ENCODE measurements around the gene MCC.

The MCC gene

GRCh38 chr5:113508756-113509155, 20.5 kb upstream of the MCC start:
- H3K27ac Mint-ChIP-seq: no peak overlapping the region
- H3K27me3 Mint-ChIP-seq: peaks cover 48% of the 10 kb centered on the region
- no peak overlapping the region for H3K4me3 Mint-ChIP-seq
- peaks cover 3% of the 10 kb centered on the region for H3K4me1 Mint-ChIP-seq (ENCODE audit: low read depth)
- H3K9me3 Mint-ChIP-seq: no peaks in the 10 kb centered on the region
- H3K36me3 Mint-ChIP-seq (ENCODE audit: low read depth): no peaks in the 10 kb centered on the region

GRCh38 chr5:113507601-113508000, 19.3 kb upstream of the MCC start:
- Mint-ChIP-seq H3K4me1 (ENCODE audit: low read depth) (no peaks in the 10 kb centered on the region), H3K27ac (no peak overlapping the region), H3K9me3 (no peaks in the 10 kb centered on the region), H3K36me3 (ENCODE audit: low read depth) (no peaks in the 10 kb centered on the region), H3K4me3 (no peak overlapping the region), H3K27me3 (peaks cover 53% of the 10 kb centered on the region)

GRCh38 chr5:113505181-113505580, 16.9 kb upstream of the MCC start:
- H3K4me1 Mint-ChIP-seq (ENCODE audit: low read depth): no peaks in the 10 kb centered on the region
- H3K4me3 Mint-ChIP-seq: no peak overlapping the region
- no peak overlapping the region for H3K27ac Mint-ChIP-seq
- H3K27me3 Mint-ChIP-seq: peaks cover 70% of the 10 kb centered on the region
- peaks cover 11% of the 10 kb centered on the region for H3K9me3 Mint-ChIP-seq
- no peaks in the 10 kb centered on the region for H3K36me3 Mint-ChIP-seq (ENCODE audit: low read depth)

- H3K36me3 Mint-ChIP-seq (ENCODE audit: low read depth): no peaks in the 10 kb centered on the region
- H3K27ac Mint-ChIP-seq: no peak overlapping the region
- H3K9me3 Mint-ChIP-seq: peaks cover 11% of the 10 kb centered on the region
- H3K4me3 Mint-ChIP-seq: no peak overlapping the region
- H3K4me1 Mint-ChIP-seq (ENCODE audit: low read depth): no peaks in the 10 kb centered on the region
- H3K27me3 Mint-ChIP-seq: peaks cover 71% of the 10 kb centered on the region
These were observed 14.9 kb upstream of the MCC start for GRCh38 chr5:113503146-113503545.

GRCh38 chr5:113502073-113502472, 13.8 kb upstream of the MCC start:
- Mint-ChIP-seq H3K27ac (no peak overlapping the region), H3K9me3 (peaks cover 11% of the 10 kb centered on the region), H3K4me3 (no peak overlapping the region), H3K27me3 (peaks cover 71% of the 10 kb centered on the region), H3K36me3 (ENCODE audit: low read depth) (no peaks in the 10 kb centered on the region), H3K4me1 (ENCODE audit: low read depth) (no peaks in the 10 kb centered on the region)

GRCh38 chr5:113495422-113495841, 7.2 kb upstream of the MCC start:
- peaks cover 6% of the 10 kb centered on the region for H3K36me3 Mint-ChIP-seq (ENCODE audit: low read depth)
- H3K4me3 Mint-ChIP-seq: no peak overlapping the region
- H3K27me3 Mint-ChIP-seq: peaks cover 71% of the 10 kb centered on the region
- peaks cover 9% of the 10 kb centered on the region for H3K9me3 Mint-ChIP-seq
- no peaks in the 10 kb centered on the region for H3K4me1 Mint-ChIP-seq (ENCODE audit: low read depth)
- no peak overlapping the region for H3K27ac Mint-ChIP-seq

GRCh38 chr5:113493446-113493845, 5.2 kb upstream of the MCC start:
- Mint-ChIP-seq H3K9me3 (peaks cover 18% of the 10 kb centered on the region), H3K4me3 (no peak overlapping the region), H3K4me1 (ENCODE audit: low read depth) (peaks cover 11% of the 10 kb centered on the region), H3K27me3 (peaks cover 69% of the 10 kb centered on the region), H3K27ac (no peak overlapping the region), H3K36me3 (ENCODE audit: low read depth) (peaks cover 9% of the 10 kb centered on the region)

- peaks cover 18% of the 10 kb centered on the region for H3K4me1 Mint-ChIP-seq (ENCODE audit: low read depth)
- no peak overlapping the region for H3K4me3 Mint-ChIP-seq
- peaks cover 18% of the 10 kb centered on the region for H3K9me3 Mint-ChIP-seq
- no peak overlapping the region for H3K27ac Mint-ChIP-seq
- H3K27me3 Mint-ChIP-seq: peaks cover 68% of the 10 kb centered on the region
- peaks cover 9% of the 10 kb centered on the region for H3K36me3 Mint-ChIP-seq (ENCODE audit: low read depth)
These were observed 2.8 kb upstream of the MCC start for GRCh38 chr5:113491022-113491421.

GRCh38 chr5:113490317-113490716, 2.1 kb upstream of the MCC start:
- peaks cover 18% of the 10 kb centered on the region for H3K9me3 Mint-ChIP-seq

GRCh38 chr5:113489299-113489698, 1.0 kb upstream of the MCC start:
- H3K27me3 Mint-ChIP-seq: peaks cover 72% of the 10 kb centered on the region
- peaks cover 9% of the 10 kb centered on the region for H3K36me3 Mint-ChIP-seq (ENCODE audit: low read depth)
- peaks cover 18% of the 10 kb centered on the region for H3K4me1 Mint-ChIP-seq (ENCODE audit: low read depth)
- H3K27ac Mint-ChIP-seq: no peak overlapping the region
- no peak overlapping the region for H3K4me3 Mint-ChIP-seq
- H3K9me3 Mint-ChIP-seq: peaks cover 18% of the 10 kb centered on the region

More at GRCh38 chr5:113490317-113490716, 2.1 kb upstream of the MCC start:
- peaks cover 9% of the 10 kb centered on the region for H3K36me3 Mint-ChIP-seq (ENCODE audit: low read depth)
- H3K4me3 Mint-ChIP-seq: no peak overlapping the region
- H3K27me3 Mint-ChIP-seq: peaks cover 71% of the 10 kb centered on the region
- H3K4me1 Mint-ChIP-seq (ENCODE audit: low read depth): peaks cover 18% of the 10 kb centered on the region
- H3K27ac Mint-ChIP-seq: no peak overlapping the region

- Mint-ChIP-seq H3K27ac (no peak overlapping the region), H3K27me3 (peaks cover 75% of the 10 kb centered on the region), H3K4me3 (peak overlapping the region; percentile 75), H3K4me1 (ENCODE audit: low read depth) (peaks cover 18% of the 10 kb centered on the region), H3K36me3 (ENCODE audit: low read depth) (peaks cover 9% of the 10 kb centered on the region), H3K9me3 (peaks cover 18% of the 10 kb centered on the region)
These were observed 462 bp upstream of the MCC start for GRCh38 chr5:113488645-113489184.

GRCh38 chr5:113487416-113487780, 855 bp downstream of the MCC start:
- H3K27ac Mint-ChIP-seq: no peak overlapping the region
- H3K4me3 Mint-ChIP-seq: peak overlapping the region; percentile 75
- H3K36me3 Mint-ChIP-seq (ENCODE audit: low read depth): peaks cover 9% of the 10 kb centered on the region
- H3K27me3 Mint-ChIP-seq: peaks cover 83% of the 10 kb centered on the region
- H3K9me3 Mint-ChIP-seq: peaks cover 18% of the 10 kb centered on the region
- peaks cover 18% of the 10 kb centered on the region for H3K4me1 Mint-ChIP-seq (ENCODE audit: low read depth)

GRCh38 chr5:113480243-113480642, 8.0 kb downstream of the MCC start:
- Mint-ChIP-seq H3K4me1 (ENCODE audit: low read depth) (no peaks in the 10 kb centered on the region), H3K27me3 (peaks cover 46% of the 10 kb centered on the region), H3K27ac (no peak overlapping the region)

GRCh38 chr5:113478691-113479090, 9.6 kb downstream of the MCC start:
- no peaks in the 10 kb centered on the region for H3K9me3 Mint-ChIP-seq
- H3K27me3 Mint-ChIP-seq: peaks cover 42% of the 10 kb centered on the region
- H3K4me3 Mint-ChIP-seq: no peak overlapping the region
- no peaks in the 10 kb centered on the region for H3K4me1 Mint-ChIP-seq (ENCODE audit: low read depth)
- H3K36me3 Mint-ChIP-seq (ENCODE audit: low read depth): no peaks in the 10 kb centered on the region
- H3K27ac Mint-ChIP-seq: no peak overlapping the region

More at GRCh38 chr5:113480243-113480642, 8.0 kb downstream of the MCC start:
- Mint-ChIP-seq H3K36me3 (ENCODE audit: low read depth) (no peaks in the 10 kb centered on the region), H3K4me3 (no peak overlapping the region), H3K9me3 (no peaks in the 10 kb centered on the region)

GRCh38 chr5:113474100-113474728, 14.0 kb downstream of the MCC start:
- no peak overlapping the region for H3K4me3 Mint-ChIP-seq
- no peaks in the 10 kb centered on the region for H3K9me3 Mint-ChIP-seq
- H3K27me3 Mint-ChIP-seq: peaks cover 43% of the 10 kb centered on the region
- H3K36me3 Mint-ChIP-seq (ENCODE audit: low read depth): no peaks in the 10 kb centered on the region
- no peak overlapping the region for H3K27ac Mint-ChIP-seq
- no peaks in the 10 kb centered on the region for H3K4me1 Mint-ChIP-seq (ENCODE audit: low read depth)

GRCh38 chr5:113463032-113463431, 25.2 kb downstream of the MCC start:
- no peak overlapping the region for H3K27ac Mint-ChIP-seq
- peaks cover 15% of the 10 kb centered on the region for H3K27me3 Mint-ChIP-seq
- no peaks in the 10 kb centered on the region for H3K4me1 Mint-ChIP-seq (ENCODE audit: low read depth)

More at GRCh38 chr5:113463032-113463431, 25.2 kb downstream of the MCC start:
- H3K9me3 Mint-ChIP-seq: no peaks in the 10 kb centered on the region
- H3K36me3 Mint-ChIP-seq (ENCODE audit: low read depth): no peaks in the 10 kb centered on the region
- no peak overlapping the region for H3K4me3 Mint-ChIP-seq
